Skeletal muscle satellite cell (primary cell): Measurements from ENCODE around the gene GALNT9.
"Not testable (repeated sequence)": the region's sequence is repeated elsewhere in the genome, so short reads cannot be mapped to it uniquely, and the experiment has no call there.

ENCODE experiments used
- H3K27me3 ChIP-seq: 2 replicates; pipeline ENCODE4 v1.7.0; 2013; ENCODE audit warnings: low read length; ENCODE audit not compliant: control insufficient read depth, insufficient read depth
- H3K36me3 ChIP-seq: 2 replicates; pipeline ENCODE4 v1.7.0; 2013; ENCODE audit warnings: mild to moderate bottlenecking, control low read depth, low read length; ENCODE audit not compliant: insufficient read depth
- H3K4me1 ChIP-seq: 2 replicates; pipeline ENCODE4 v1.7.0; 2013; ENCODE audit warnings: low read length; ENCODE audit not compliant: control insufficient read depth, insufficient read depth
- H3K4me2 ChIP-seq: 2 replicates; pipeline ENCODE4 v1.7.0; 2013; ENCODE audit warnings: mild to moderate bottlenecking, low read length
- H3K4me3 ChIP-seq: 2 replicates; pipeline ENCODE4 v1.7.0; 2013; ENCODE audit warnings: low read length
- H3K9ac ChIP-seq: 2 replicates; pipeline ENCODE4 v1.7.0; 2013; ENCODE audit warnings: mild to moderate bottlenecking, low read depth, low read length, moderate library complexity
- H3K9me3 ChIP-seq: replicated peaks from 2 replicates; pipeline ENCODE4 v1.7.0; 2013; ENCODE audit warnings: mild to moderate bottlenecking, control low read depth, low read length

Gene GALNT9

GRCh38 chr12:132154941-132155770 lies 174.2 kb downstream of the GALNT9 start:
- Histone ChIP-seq H3K4me2 (no peak overlapping the region), H3K4me1 (no peaks in the 10 kb centered on the region), H3K4me3 (no peak overlapping the region), H3K9ac (no peak overlapping the region), H3K27me3 (no peaks in the 10 kb centered on the region), H3K36me3 (peaks cover 8% of the 10 kb centered on the region), H3K9me3 (no peaks in the 10 kb centered on the region)

- Histone ChIP-seq H3K4me2 (no peak overlapping the region), H3K4me3 (no peak overlapping the region), H3K27me3 (no peaks in the 10 kb centered on the region), H3K4me1 (no peaks in the 10 kb centered on the region), H3K9me3 (no peaks in the 10 kb centered on the region), H3K9ac (no peak overlapping the region), H3K36me3 (peaks cover 8% of the 10 kb centered on the region)
These were observed 175.0 kb downstream of the GALNT9 start for GRCh38 chr12:132154341-132154761.

GRCh38 chr12:132153501-132154340 lies 175.7 kb downstream of the GALNT9 start:
- H3K27me3 ChIP-seq = no peaks in the 10 kb centered on the region
- H3K9me3 ChIP-seq = no peaks in the 10 kb centered on the region
- no peaks in the 10 kb centered on the region for H3K4me1 ChIP-seq
- H3K4me2 ChIP-seq = peak overlapping the region; percentile 29
- H3K4me3 ChIP-seq = no peak overlapping the region
- H3K9ac ChIP-seq = no peak overlapping the region
- peaks cover 8% of the 10 kb centered on the region for H3K36me3 ChIP-seq

GRCh38 chr12:132152953-132153352 lies 176.4 kb downstream of the GALNT9 start:
- no peak overlapping the region for H3K4me3 ChIP-seq
- H3K9me3 ChIP-seq = no peaks in the 10 kb centered on the region
- no peak overlapping the region for H3K9ac ChIP-seq
- H3K36me3 ChIP-seq = peaks cover 12% of the 10 kb centered on the region
- no peaks in the 10 kb centered on the region for H3K4me1 ChIP-seq
- H3K4me2 ChIP-seq = no peak overlapping the region
- H3K27me3 ChIP-seq = no peaks in the 10 kb centered on the region

- Histone ChIP-seq H3K9me3 (no peaks in the 10 kb centered on the region), H3K9ac (no peak overlapping the region), H3K4me3 (no peak overlapping the region), H3K4me1 (no peaks in the 10 kb centered on the region), H3K27me3 (no peaks in the 10 kb centered on the region), H3K4me2 (no peak overlapping the region), H3K36me3 (peaks cover 15% of the 10 kb centered on the region)
These were observed 177.0 kb downstream of the GALNT9 start for GRCh38 chr12:132152411-132152821.

- no peak overlapping the region for H3K4me3 ChIP-seq
- no peak overlapping the region for H3K4me2 ChIP-seq
- no peaks in the 10 kb centered on the region for H3K9me3 ChIP-seq
- H3K4me1 ChIP-seq = no peaks in the 10 kb centered on the region
- no peaks in the 10 kb centered on the region for H3K27me3 ChIP-seq
- H3K36me3 ChIP-seq = peaks cover 13% of the 10 kb centered on the region
- H3K9ac ChIP-seq = no peak overlapping the region
These were observed 177.5 kb downstream of the GALNT9 start for GRCh38 chr12:132151766-132152410.

GRCh38 chr12:132151145-132151765 lies 178.1 kb downstream of the GALNT9 start:
- Histone ChIP-seq H3K4me3 (no peak overlapping the region), H3K36me3 (peaks cover 13% of the 10 kb centered on the region)

GRCh38 chr12:132150780-132151144 lies 178.6 kb downstream of the GALNT9 start:
- Histone ChIP-seq H3K4me3 (no peak overlapping the region), H3K36me3 (peaks cover 13% of the 10 kb centered on the region)

More at GRCh38 chr12:132151145-132151765, 178.1 kb downstream of the GALNT9 start:
- no peaks in the 10 kb centered on the region for H3K27me3 ChIP-seq
- H3K4me2 ChIP-seq = no peak overlapping the region
- H3K9me3 ChIP-seq = no peaks in the 10 kb centered on the region
- H3K9ac ChIP-seq = no peak overlapping the region
- H3K4me1 ChIP-seq = no peaks in the 10 kb centered on the region

GRCh38 chr12:132149526-132149925 lies 179.9 kb downstream of the GALNT9 start:
- not testable (repeated sequence) for H3K9me3 ChIP-seq, H3K27me3 ChIP-seq, H3K4me1 ChIP-seq, H3K9ac ChIP-seq, H3K4me2 ChIP-seq, H3K4me3 ChIP-seq
- peaks cover 13% of the 10 kb centered on the region for H3K36me3 ChIP-seq

More at GRCh38 chr12:132150780-132151144, 178.6 kb downstream of the GALNT9 start:
- H3K9ac ChIP-seq = no peak overlapping the region
- H3K4me2 ChIP-seq = no peak overlapping the region
- no peaks in the 10 kb centered on the region for H3K27me3 ChIP-seq
- no peaks in the 10 kb centered on the region for H3K9me3 ChIP-seq
- no peaks in the 10 kb centered on the region for H3K4me1 ChIP-seq

GRCh38 chr12:132148368-132149045 lies 180.9 kb downstream of the GALNT9 start:
- H3K27me3 ChIP-seq = no peaks in the 10 kb centered on the region
- H3K9me3 ChIP-seq = no peaks in the 10 kb centered on the region
- H3K4me3 ChIP-seq = no peak overlapping the region
- peaks cover 7% of the 10 kb centered on the region for H3K4me1 ChIP-seq
- no peak overlapping the region for H3K4me2 ChIP-seq
- H3K36me3 ChIP-seq = peaks cover 13% of the 10 kb centered on the region
- H3K9ac ChIP-seq = no peak overlapping the region
